Measurements from ENCODE around the gene RIC8A.

Gene RIC8A

GRCh38 chr11:204587-205109, 2.9 kb upstream of the RIC8A start:
- DNase-seq = no peak

GRCh38 chr11:205221-206001, 2.1 kb upstream of the RIC8A start:
- no peak for DNase-seq

- no peak for DNase-seq
These were observed 1.5 kb upstream of the RIC8A start for GRCh38 chr11:206002-206384.

GRCh38 chr11:206526-207207, 841 bp upstream of the RIC8A start:
- DNase-seq = peak; percentile 28

GRCh38 chr11:207863-208180, 314 bp downstream of the RIC8A start:
- DNase-seq = no peak

- DNase-seq = peak; percentile 84
These were observed 841 bp downstream of the RIC8A start for GRCh38 chr11:208181-208916.

GRCh38 chr11:208917-209260, 1.4 kb downstream of the RIC8A start:
- DNase-seq = no peak

GRCh38 chr11:209275-210121, 2.0 kb downstream of the RIC8A start:
- DNase-seq = no peak

GRCh38 chr11:210122-210802, 2.8 kb downstream of the RIC8A start:
- no peak for DNase-seq

- no peak for DNase-seq
These were observed 3.3 kb downstream of the RIC8A start for GRCh38 chr11:210803-211180.

GRCh38 chr11:211295-211694, 3.8 kb downstream of the RIC8A start:
- no peak for DNase-seq

- no peak for DNase-seq
These were observed 4.2 kb downstream of the RIC8A start for GRCh38 chr11:211741-212140.

GRCh38 chr11:212150-213100, 4.9 kb downstream of the RIC8A start:
- DNase-seq = no peak

GRCh38 chr11:213111-213510, 5.6 kb downstream of the RIC8A start:
- DNase-seq = no peak

GRCh38 chr11:214083-214482, 6.6 kb downstream of the RIC8A start:
- no peak for DNase-seq

GRCh38 chr11:215581-216037, 8.1 kb downstream of the RIC8A start:
- no peak for DNase-seq

- no peak for DNase-seq
These were observed 8.8 kb downstream of the RIC8A start for GRCh38 chr11:216081-216974.

- DNase-seq = no peak
These were observed 10.2 kb downstream of the RIC8A start for GRCh38 chr11:217704-218103.

- no peak for DNase-seq
These were observed 11.5 kb downstream of the RIC8A start for GRCh38 chr11:218815-219593.

Measured in CD4-positive, alpha-beta T cell treated with Interleukin-21 for 1 hour (primary cell).